Activated T-cell treated with anti-CD3 and anti-CD28 coated beads, Interleukin-2, amount 50 U/mL, for 72 hours (primary cell): ENCODE data around the gene ACTR6. TPM values are rescaled to one million over a fixed set of nuclear protein-coding genes. Genes with fewer than 3 reads are reported as not detected.
"Not testable (repeated sequence)": the region's sequence is repeated elsewhere in the genome, so short reads cannot be mapped to it uniquely, and the experiment has no call there.

ENCODE experiments used
- ATAC-seq, 2 donors: fragments of 150-1000 bp; cut with Tn5 transposase; replicated peaks in 1 of 2; 2 replicates each; pipeline ENCODE4 v1.10.0; 2021; ENCODE audit warnings: moderate library complexity in 2 of 2, mild to moderate bottlenecking in 1 of 2
- DNase-seq, 2 donors: peaks; one replicate each; pipeline ENCODE4 v3.0.0; 2021 to 2022; ENCODE audit warnings: mixed read lengths in 1 of 2
- H3K27ac Mint-ChIP-seq: one replicate; pipeline ENCODE4 v1.8.0; 2022; ENCODE audit warnings: mild to moderate bottlenecking, moderate library complexity, mixed read lengths
- H3K27me3 Mint-ChIP-seq: one replicate; pipeline ENCODE4 v1.8.0; 2022; ENCODE audit warnings: low read depth, mixed read lengths
- H3K36me3 Mint-ChIP-seq, 2 donors: one replicate each; pipeline ENCODE4 v1.8.0; 2022; ENCODE audit warnings: mixed read lengths in 2 of 2, mild to moderate bottlenecking in 1 of 2; ENCODE audit not compliant: insufficient read depth in 2 of 2
- H3K4me1 Mint-ChIP-seq: one replicate; pipeline ENCODE4 v1.8.0; 2022; ENCODE audit warnings: low read depth, mixed read lengths
- H3K4me3 Mint-ChIP-seq, 2 donors: one replicate each; pipeline ENCODE4 v1.8.0; 2022; ENCODE audit warnings: mild to moderate bottlenecking in 2 of 2, mixed read lengths in 2 of 2, moderate library complexity in 2 of 2
- H3K9me3 Mint-ChIP-seq, 2 donors: one replicate each; pipeline ENCODE4 v1.8.0; 2022; ENCODE audit warnings: mixed read lengths in 2 of 2
- total RNA-seq, 2 donors: library from RNA; stranded (reverse); gene quantifications; one replicate each; pipeline ENCODE4 v1.2.3, GENCODE V29; 2022

ACTR6 gene
- total RNA-seq, 2 donors from 2014 or later, result 32.7 to 37.1 TPM

DNA sequence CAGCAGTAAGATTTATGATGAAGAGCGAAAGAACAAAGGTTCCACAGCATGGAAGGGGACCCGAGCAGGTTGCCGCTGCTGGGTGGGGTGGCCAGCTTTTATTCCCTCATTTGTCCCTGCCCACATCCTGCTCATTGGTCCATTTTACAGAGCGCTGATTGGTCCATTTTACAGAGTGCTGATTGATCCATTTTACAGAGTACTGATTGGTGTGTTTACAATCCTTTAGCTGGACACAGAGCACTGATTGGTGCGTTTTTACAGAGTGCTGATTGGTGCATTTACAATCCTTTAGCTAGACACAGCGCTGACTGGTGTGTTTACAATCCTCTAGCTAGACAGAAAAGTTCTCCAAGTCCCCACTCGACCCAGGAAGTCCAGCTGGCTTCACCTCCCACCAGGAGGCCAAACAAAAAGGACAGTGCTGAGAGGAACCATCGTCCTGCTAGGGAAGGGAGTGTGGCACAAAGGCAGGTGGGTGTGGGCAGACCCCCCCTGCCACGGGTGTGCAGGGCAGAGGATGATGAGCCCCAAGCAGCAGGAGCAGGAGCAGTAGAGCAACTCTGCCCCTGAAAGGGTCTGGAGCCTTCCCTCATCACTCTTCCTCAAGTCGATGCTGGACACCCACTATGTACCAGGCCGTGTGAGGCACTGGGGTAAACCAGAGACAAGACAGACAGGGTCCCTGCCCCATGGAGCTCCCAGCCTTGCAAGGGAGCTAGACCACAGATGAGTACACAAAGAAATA is 11.6 kb upstream of the ACTR6 start:
- not testable (repeated sequence) for DNase-seq, H3K27me3 Mint-ChIP-seq, ATAC-seq, H3K4me1 Mint-ChIP-seq, H3K4me3 Mint-ChIP-seq, H3K9me3 Mint-ChIP-seq, H3K27ac Mint-ChIP-seq
- H3K36me3 Mint-ChIP-seq, result peaks cover 4 to 17% of the 10 kb centered on the region in 2 donors

DNA sequence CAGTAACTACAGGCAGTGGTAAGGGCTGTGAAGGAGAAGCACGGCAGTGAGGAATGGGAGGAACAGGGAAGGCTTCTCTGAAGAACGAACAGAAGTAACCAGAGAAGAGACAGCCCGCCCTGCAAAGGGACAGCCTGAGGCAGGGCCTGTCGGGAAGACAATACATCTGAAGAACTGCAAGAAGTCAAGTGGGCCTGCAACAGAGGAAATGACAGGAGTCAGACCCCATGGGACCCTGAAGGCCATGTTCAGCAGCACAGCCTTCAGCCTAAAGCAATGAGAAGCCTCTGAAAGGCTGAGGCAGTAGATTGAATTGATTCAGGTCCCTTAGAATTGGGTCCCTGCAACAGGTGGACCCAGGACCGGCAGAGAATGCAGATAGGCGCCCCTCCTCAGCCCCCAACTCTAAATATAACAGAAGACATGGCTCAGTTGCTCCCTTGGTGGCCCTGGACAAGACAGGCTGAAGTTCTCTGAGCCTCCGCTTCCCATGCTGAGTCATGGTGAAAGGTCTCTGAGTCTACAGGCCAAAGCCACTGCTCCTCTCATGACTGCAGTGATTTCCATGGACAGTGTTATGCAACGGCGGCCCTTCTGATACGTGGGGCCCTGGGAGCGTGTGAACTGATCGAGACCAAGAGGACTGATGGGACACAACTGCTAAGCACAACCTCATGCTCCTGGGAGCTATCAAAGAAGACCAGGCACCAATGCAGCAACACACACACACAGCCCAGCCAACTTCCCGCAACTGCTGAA is 10.8 kb upstream of the ACTR6 start:
- Mint-ChIP-seq H3K4me3 (no peak overlapping the region), H3K9me3 (no peaks in the 10 kb centered on the region), H3K27me3 (no peaks in the 10 kb centered on the region), H3K36me3 (peaks cover 6 to 17% of the 10 kb centered on the region in 2 donors), H3K4me1 (peaks cover under 1% of the 10 kb centered on the region), H3K27ac (no peak overlapping the region)
- DNase-seq, result no peak
- no peak for ATAC-seq

DNA sequence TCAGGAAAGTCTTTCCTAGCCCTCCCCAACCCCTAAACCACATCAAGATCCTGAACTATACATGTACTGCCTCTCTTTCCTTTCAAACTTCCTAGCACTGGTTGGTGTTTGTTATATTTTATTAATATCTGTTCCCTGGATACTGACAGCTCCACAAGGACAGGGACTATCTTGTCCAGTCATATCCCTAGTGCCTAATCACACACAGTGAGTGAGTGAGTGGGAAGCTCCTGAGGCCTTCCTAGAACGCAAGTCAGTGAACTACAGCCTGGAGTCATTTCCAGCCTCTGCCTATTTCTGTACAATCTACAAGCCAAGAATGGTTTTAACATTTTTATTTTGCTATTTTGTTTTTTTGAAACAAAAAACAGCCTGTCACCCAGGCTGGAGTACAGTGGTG is 7.5 kb upstream of the ACTR6 start:
- no peak for DNase-seq
- Mint-ChIP-seq H3K27ac (no peak overlapping the region), H3K4me3 (no peak overlapping the region), H3K36me3 (peaks cover 12 to 19% of the 10 kb centered on the region in 2 donors), H3K4me1 (peaks cover 11% of the 10 kb centered on the region), H3K9me3 (no peaks in the 10 kb centered on the region), H3K27me3 (no peaks in the 10 kb centered on the region)
- ATAC-seq, result no peak

DNA sequence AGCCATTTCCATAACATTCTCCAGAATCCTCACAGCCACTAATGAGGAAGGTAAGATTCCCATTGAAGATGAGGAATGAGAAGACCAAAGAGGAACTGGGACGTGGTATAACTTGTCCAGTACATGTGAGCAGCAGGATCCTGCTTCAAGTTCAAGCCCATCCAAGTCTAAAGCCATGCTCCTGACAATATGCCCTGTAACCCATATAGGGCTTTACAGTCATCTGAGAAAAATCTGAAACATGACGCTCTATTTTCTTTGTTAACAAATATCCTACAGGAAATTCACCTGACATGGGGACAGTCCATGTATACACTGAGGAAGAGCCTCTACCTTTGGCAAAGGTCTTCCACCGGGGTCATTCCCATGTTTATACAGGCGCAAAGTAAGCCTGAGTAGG is 3.1 kb upstream of the ACTR6 start:
- H3K36me3 Mint-ChIP-seq, result peaks cover 13 to 14% of the 10 kb centered on the region in 2 donors
- DNase-seq, result no peak
- peaks cover 32% of the 10 kb centered on the region for H3K4me1 Mint-ChIP-seq
- no peaks in the 10 kb centered on the region for H3K27me3 Mint-ChIP-seq
- no peaks in the 10 kb centered on the region for H3K9me3 Mint-ChIP-seq
- ATAC-seq, result no peak
- no peak overlapping the region for H3K4me3 Mint-ChIP-seq
- H3K27ac Mint-ChIP-seq, result no peak overlapping the region

DNA sequence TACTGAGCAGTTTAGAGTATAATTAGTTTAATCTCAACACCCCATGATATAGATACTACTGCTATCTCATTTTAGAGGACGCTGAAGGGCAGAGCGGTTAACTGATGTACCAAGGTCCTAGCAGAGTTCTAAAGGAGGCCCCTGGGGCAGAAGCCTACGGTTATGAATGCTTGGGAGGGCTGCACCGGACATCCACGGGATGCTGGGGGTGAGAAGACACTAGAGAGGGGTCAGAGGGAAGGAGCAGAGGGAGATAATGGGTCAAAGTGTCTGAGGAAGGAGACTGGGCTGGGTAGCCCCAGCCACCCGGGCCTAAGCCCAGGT is 1.6 kb upstream of the ACTR6 start:
- no peak for DNase-seq
- Mint-ChIP-seq H3K27ac (peak overlapping the region; percentile 86), H3K4me3 (peak overlapping the region; percentile 91 to 100), H3K4me1 (peaks cover 47% of the 10 kb centered on the region), H3K9me3 (no peaks in the 10 kb centered on the region), H3K36me3 (peaks cover 9 to 14% of the 10 kb centered on the region in 2 donors), H3K27me3 (no peaks in the 10 kb centered on the region)
- no peak for ATAC-seq

DNA sequence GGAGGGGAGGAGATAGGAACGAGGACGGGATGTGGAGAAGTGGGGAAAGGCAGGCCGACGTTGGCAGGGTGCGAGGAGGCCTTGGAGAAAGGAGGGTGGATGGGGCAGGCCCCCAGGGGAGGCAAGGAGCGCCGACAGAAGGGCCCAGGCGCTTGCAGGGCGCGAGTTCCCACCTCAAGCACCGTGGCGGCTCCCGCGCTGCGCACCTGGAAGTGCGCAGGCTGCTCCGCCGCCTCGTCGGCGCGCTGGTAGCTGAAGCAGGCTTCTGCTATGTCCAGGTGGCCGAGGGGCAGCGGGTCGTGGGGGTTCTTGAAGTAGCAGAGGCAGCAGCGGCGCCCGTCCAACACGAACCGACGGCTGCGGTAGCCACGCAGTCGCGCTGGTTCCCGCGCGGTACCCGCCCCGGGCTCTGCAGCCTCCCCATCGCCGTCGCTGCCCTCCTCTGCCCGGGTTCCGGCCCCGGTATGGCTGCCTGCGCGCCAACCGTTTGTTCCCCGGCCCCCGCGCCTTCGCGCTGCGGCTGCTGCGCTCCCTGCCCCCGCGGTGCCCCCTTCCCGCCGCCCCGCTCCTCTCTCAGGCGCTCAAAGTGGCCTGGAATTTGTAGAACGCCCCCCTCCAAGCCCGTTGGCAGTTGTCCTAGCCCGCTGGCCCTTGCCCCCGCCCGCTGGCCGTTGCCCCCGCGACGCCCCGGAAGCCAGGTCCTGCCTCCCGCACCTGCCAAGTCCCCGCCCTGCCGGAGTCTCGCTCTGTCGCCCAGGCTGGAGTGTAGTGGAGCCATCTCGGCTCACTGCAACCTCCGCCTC is 1.1 kb upstream of the ACTR6 start:
- Mint-ChIP-seq H3K4me3 (peak overlapping the region; percentile 91 to 100), H3K27me3 (no peaks in the 10 kb centered on the region), H3K4me1 (peaks cover 52% of the 10 kb centered on the region), H3K9me3 (no peaks in the 10 kb centered on the region), H3K36me3 (peaks cover 9 to 12% of the 10 kb centered on the region in 2 donors), H3K27ac (peak overlapping the region; percentile 99)
- peak; percentile 82 for ATAC-seq
- DNase-seq, result peak; percentile 86 to 88

DNA sequence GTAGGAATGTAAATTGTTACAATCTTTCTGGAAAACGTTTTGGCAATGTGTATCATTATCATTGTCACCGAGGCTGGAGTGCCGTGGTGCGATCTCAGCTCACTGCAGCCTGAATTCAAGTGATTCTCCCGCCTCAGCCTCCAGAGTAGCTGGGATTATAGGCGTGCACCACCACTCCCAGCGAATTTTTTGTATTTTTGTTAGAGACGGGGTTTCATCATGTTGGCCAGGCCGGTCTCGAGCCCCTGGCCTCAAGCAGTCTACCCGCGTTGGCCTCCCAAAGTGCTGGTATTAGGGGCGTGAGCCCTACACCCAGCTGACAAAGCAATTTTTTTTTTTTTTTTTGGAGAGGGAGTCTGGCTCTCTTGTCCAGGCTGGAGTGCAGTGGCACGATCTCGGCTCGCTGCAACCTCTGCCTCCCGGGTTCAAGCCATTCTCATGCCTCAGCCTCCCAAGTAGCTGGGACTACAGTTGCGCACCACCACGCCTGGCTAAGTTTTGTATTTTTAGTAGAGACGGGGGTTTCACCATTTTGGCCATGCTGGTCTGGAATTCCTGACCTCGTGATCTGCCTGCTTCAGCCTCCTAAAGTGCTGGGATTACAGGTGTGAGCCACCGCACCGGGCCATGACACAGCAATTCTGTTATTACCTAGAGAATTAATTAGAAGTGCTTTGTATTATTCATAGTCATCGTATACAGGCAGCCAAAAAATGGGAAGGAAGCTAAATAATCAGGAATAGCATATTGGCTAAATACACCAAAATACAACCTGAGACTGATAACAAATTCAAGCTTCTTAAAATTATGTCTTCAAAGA is 1.2 kb downstream of the ACTR6 start:
- ATAC-seq (no peak), DNase-seq (no peak)
- peak overlapping the region; percentile 99 for H3K27ac Mint-ChIP-seq
- peak overlapping the region; percentile 91 to 100 for H3K4me3 Mint-ChIP-seq
- peaks cover 46% of the 10 kb centered on the region for H3K4me1 Mint-ChIP-seq
- no peaks in the 10 kb centered on the region for H3K27me3 Mint-ChIP-seq
- no peaks in the 10 kb centered on the region for H3K9me3 Mint-ChIP-seq
- H3K36me3 Mint-ChIP-seq, result peaks cover 8 to 13% of the 10 kb centered on the region in 2 donors

DNA sequence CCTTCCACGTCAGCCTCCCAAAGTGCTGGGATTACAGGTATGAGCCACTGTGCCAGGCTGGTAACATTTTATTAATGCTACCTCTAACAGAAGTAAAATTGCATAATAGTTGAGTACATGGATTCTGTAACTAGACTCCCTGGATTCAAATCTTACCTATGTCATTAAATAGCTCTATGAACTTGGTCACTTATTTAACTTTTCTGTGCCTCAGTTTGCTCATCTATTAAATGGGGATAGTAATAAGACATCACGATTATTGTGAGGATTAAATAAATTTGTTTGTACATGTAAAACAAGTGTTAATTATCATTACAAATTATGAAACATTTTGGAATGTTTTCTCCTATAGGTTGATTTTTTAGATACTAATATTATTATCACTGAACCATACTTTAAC is 6.7 kb downstream of the ACTR6 start:
- Mint-ChIP-seq H3K4me1 (peaks cover 23% of the 10 kb centered on the region), H3K36me3 (peaks cover 0 to 6% of the 10 kb centered on the region in 2 donors), H3K27me3 (no peaks in the 10 kb centered on the region), H3K9me3 (no peaks in the 10 kb centered on the region), H3K4me3 (no peak overlapping the region), H3K27ac (no peak overlapping the region)
- ATAC-seq (no peak), DNase-seq (no peak)

DNA sequence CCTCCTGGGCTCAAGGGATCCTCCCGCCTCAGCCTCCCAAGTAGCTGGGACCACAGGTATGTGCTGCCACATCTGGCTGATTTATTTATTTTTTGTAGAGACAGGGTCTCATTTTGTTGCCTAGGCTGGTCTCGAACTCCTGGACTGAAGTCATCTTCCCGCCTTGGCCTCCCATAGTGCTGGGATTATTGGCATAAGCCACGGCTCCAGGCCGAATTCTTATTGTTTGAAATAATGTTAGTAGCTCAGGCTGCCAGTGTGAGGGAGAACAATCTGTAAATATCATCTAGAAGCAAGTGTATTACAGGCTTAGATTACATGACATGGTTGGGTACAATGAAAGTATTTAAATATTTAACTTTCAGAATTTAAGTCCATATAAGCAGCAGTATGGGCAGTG is 8.2 kb downstream of the ACTR6 start:
- H3K27me3 Mint-ChIP-seq, result no peaks in the 10 kb centered on the region
- H3K9me3 Mint-ChIP-seq, result no peaks in the 10 kb centered on the region

DNA sequence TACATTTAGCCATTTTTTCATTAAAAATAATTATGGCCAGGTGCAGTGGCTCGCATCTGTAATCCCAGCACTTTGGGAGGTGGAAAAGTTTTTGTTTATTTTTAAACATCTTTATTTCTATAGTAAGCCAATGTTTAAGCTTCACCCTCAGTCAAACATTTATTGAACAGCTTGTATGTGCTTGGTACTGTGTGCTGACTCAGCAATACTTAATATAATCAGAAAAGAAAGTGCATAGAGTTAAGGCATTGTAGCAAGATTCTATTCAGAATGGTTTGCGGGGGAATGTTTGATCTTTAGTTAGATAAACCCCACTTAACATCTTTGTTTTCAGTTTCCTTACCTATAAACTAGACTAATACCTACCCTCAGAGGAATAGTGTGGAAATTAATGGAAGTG is 11.1 kb downstream of the ACTR6 start:
- Mint-ChIP-seq H3K36me3 (peaks cover 0 to 13% of the 10 kb centered on the region in 2 donors), H3K27ac (no peak overlapping the region), H3K4me3 (no peak overlapping the region), H3K27me3 (no peaks in the 10 kb centered on the region), H3K4me1 (peaks cover 6% of the 10 kb centered on the region), H3K9me3 (no peaks in the 10 kb centered on the region)
- no peak for ATAC-seq
- no peak for DNase-seq

More for the DNA sequence above, 8.2 kb downstream of the ACTR6 start:
- Mint-ChIP-seq H3K4me3 (no peak overlapping the region), H3K36me3 (peaks cover 0 to 6% of the 10 kb centered on the region in 2 donors), H3K27ac (no peak overlapping the region), H3K4me1 (peaks cover 7% of the 10 kb centered on the region)
- no peak for ATAC-seq
- no peak for DNase-seq

DNA sequence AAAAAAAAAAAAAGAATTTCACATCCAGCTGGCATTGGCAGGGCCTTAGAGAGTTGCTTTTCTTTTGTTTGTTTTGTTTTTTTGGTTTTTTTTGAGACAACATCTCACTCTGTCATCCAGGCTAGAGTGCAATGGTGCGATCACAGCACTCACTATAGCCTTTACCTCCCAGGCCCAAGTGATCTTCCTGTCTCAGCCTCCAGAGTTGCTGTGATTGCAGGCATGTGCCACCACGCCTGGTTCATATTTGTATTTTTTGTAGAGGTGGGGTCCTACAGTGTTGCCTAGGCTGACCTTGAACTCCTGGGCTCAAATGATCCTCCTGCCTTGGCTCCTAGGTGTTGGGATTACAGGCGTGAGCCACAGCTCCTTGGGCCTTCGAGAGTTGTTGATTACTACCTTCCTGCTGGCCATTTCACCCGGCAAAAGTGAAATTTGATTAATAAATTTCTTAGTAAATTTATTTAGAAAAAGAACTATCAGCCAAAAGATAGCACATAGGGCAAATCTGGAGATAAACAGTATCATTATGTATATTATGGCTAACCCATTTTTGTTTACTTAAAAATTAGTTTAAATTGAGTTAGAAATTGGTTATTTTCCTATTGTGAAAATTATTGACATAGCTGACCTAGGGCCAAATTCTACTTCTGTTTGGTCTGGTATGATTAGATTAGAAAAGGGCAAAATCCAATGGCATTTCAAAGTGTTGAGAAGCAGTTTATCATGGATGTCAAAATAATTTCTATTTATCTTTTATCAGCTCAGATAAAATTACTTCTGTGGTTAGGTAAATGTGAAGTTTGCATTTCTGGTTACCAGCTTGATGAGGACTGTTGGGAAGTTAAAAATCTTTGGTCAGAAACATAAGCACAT is 12.6 kb downstream of the ACTR6 start:
- ATAC-seq (no peak), DNase-seq (no peak)
- no peak overlapping the region for H3K27ac Mint-ChIP-seq
- H3K27me3 Mint-ChIP-seq, result no peaks in the 10 kb centered on the region
- peaks cover 0 to 14% of the 10 kb centered on the region in 2 donors for H3K36me3 Mint-ChIP-seq
- H3K4me3 Mint-ChIP-seq, result no peak overlapping the region
- peaks cover 6% of the 10 kb centered on the region for H3K4me1 Mint-ChIP-seq
- no peaks in the 10 kb centered on the region for H3K9me3 Mint-ChIP-seq

DNA sequence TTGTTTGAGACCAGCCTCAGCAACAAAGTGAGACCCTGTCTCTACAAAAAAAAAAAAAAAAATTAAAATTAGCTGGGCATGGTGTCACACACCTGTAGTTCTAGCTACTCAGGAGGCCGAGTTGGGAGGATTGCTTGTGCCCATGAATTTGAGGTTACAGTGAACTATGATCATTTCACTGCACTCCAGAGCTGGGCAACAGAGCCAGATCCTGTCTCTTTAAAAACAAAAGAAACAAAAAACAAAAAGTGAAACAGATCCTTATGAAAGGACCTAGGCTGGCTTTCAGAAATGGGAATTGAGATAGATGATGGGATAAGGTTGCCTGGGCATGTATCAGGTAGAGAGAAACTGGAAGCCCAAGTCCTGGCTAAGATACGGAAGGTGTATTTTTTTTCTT is 13.9 kb downstream of the ACTR6 start:
- H3K4me3 Mint-ChIP-seq, result no peak overlapping the region
- peaks cover 0 to 14% of the 10 kb centered on the region in 2 donors for H3K36me3 Mint-ChIP-seq
- H3K4me1 Mint-ChIP-seq, result peaks cover 6% of the 10 kb centered on the region
- ATAC-seq (no peak), DNase-seq (no peak)
- no peaks in the 10 kb centered on the region for H3K27me3 Mint-ChIP-seq
- no peaks in the 10 kb centered on the region for H3K9me3 Mint-ChIP-seq
- peak overlapping the region; percentile 22 for H3K27ac Mint-ChIP-seq
